Adrenal gland (tissue), 5 donors: Measurements from ENCODE around the gene ASB6.

Experiments used
- CTCF ChIP-seq, 6 experiments: fragments of 450-650 bp in 4 of 6; fragments of 200-600 bp in 2 of 6; sonication (generic) in 1 of 6; IDR thresholded peaks; 1 replicate in 5 of 6; 2 replicates in 1 of 6; pipeline versions ENCODE4 v1.5.1 to v1.8.0; 2016 to 2021; ENCODE audit warnings: antibody characterized with exemption in 6 of 6, mild to moderate bottlenecking in 2 of 6, moderate library complexity in 1 of 6
- POLR2A ChIP-seq, 2 donors: fragments of 450-650 bp; IDR thresholded peaks; one replicate each; pipeline ENCODE4 v1.6.1; 2017; ENCODE audit warnings: antibody characterized with exemption in 2 of 2, mild to moderate bottlenecking in 2 of 2, moderate library complexity in 1 of 2
- donor health status: DM: no; HTN: no; CAD: no.

- TF ChIP-seq CTCF (IDR thresholded peaks at IDR 0.05) (no peak), POLR2A (IDR thresholded peaks at IDR 0.05) (no peak)
These were observed 43.4 kb upstream of the ASB6 start for GRCh38 chr9:129685220-129685932.
